Epithelial cell of esophagus (primary cell): ENCODE measurements around the gene PARM1.

Experiments used
- DNase-seq: peaks from one replicate; pipeline ENCODE4 v3.0.0; 2010; ENCODE audit warnings: low read depth
- H3K4me3 ChIP-seq: 2 replicates; pipeline ENCODE4 v1.5.1; 2011; ENCODE audit warnings: mild to moderate bottlenecking, low read length, control low read depth
- CTCF ChIP-seq: IDR thresholded peaks from 2 replicates; pipeline ENCODE4 v1.5.1; 2011; ENCODE audit warnings: low read depth, mild to moderate bottlenecking, low read length, control low read depth, inconsistent platforms; ENCODE audit not compliant: insufficient read depth; ENCODE audit errors: missing control alignments

PARM1 gene

GRCh38 chr4:74926007-74926406, 6.9 kb upstream of the PARM1 start:
- no peak for DNase-seq
- no peak for TF ChIP-seq CTCF
- H3K4me3 ChIP-seq = no peak overlapping the region

DNA sequence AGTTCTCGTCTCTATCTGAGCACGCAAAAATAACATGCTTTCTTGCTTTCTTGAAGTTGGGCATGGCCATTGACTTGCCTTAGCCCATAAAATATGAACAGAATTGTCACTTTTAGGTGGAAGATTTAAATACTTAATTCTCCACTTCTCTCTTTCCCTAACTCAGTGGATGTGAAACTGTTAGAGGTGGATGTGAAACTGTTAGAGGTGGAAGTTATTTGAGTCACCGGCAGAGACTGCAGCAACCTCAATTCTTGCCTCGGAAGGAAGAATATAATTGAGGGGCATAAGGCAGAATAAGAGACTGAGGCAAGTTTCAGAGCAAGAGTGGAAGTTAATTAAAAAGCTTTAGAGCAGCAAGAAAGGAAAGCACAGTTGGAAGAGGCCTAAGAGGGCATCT, 2.8 kb upstream of the PARM1 start:
- H3K4me3 ChIP-seq = no peak overlapping the region
- DNase-seq = no peak
- no peak for TF ChIP-seq CTCF

GRCh38 chr4:74931376-74931775, 1.5 kb upstream of the PARM1 start:
- TF ChIP-seq CTCF = no peak
- H3K4me3 ChIP-seq = no peak overlapping the region
- no peak for DNase-seq

DNA sequence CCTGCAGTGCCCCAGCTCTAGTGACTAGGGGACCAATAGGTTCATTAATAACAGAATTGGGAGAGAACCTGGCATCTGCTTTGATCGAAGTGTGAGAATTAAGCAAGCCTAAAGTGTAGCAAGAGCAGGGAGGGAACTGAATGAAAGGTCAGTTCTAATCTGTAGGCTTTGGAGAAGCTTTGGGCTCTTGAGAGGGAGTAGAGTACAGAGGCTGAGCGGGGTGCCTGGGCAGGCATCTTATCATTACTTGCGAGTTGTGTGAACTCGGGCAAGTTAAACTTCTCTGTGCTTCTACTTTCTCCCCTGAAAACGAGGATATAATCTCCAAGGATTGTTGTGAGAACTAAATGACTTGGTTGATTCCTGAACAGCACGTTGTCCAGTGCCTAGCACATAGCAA, 906 bp upstream of the PARM1 start:
- DNase-seq = no peak
- H3K4me3 ChIP-seq = no peak overlapping the region
- no peak for TF ChIP-seq CTCF

- peak; percentile 5 for DNase-seq
- no peak for TF ChIP-seq CTCF
Observed at GRCh38 chr4:74933562-74934015, 673 bp downstream of the PARM1 start.

GRCh38 chr4:74934016-74934831, 1.3 kb downstream of the PARM1 start:
- DNase-seq = peak; percentile 33
- H3K4me3 ChIP-seq = peak overlapping the region; percentile 5

More at GRCh38 chr4:74933562-74934015, 673 bp downstream of the PARM1 start:
- H3K4me3 ChIP-seq = peak overlapping the region; percentile 37

More at GRCh38 chr4:74934016-74934831, 1.3 kb downstream of the PARM1 start:
- no peak for TF ChIP-seq CTCF
